Glomerular visceral epithelial cell (primary cell): ENCODE data around the gene BBX.
A peak's percentile ranks its signal among the peaks of the same experiment; 100 is the strongest.

Experiments used
- DNase-seq: peaks from one replicate; pipeline ENCODE4 v3.0.0-alpha.2; 2016; ENCODE audit errors: extremely low spot score

Gene BBX

GRCh38 chr3:107837895-107838612 is 315.3 kb downstream of the BBX start:
- DNase-seq: no peak

DNA sequence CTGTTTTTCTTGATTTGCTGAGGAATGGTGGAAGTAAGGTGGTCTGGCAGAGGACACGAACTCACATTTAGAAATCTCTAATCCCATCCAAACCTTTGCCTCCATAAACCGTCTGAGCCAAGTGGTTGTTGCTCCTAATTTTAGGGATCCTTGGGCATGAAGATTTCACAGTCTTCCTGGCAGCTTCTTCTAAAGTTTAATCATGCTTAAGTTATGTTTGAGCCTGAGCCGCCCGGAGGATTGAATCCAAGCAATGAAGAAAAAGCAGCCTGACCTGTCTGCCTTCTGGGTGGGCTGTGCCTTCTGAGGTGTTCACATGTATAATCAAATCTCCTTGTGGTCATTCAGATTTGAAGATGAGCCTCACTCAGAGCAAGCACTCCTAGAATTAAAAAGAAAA is 319.1 kb downstream of the BBX start:
- DNase-seq: no peak

DNA sequence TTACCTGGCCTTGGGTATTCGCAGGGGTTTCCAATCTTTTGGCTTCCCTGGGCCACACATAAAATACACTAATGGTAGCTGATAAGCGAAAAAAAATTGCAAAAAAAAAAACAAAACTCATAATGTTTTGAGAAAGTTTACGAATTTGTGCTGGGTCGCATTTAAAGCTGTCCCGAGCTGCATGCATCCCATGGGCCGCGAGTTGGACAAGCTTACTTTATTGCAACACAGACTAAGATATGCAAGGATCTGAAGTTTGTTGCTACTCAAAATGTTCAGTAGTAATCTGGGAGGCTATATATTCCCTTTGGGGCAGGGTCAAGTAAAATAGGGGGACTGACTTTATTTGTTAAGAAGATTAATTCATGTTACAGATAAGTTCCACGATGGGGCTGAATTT is 320.2 kb downstream of the BBX start:
- DNase-seq: no peak

DNA sequence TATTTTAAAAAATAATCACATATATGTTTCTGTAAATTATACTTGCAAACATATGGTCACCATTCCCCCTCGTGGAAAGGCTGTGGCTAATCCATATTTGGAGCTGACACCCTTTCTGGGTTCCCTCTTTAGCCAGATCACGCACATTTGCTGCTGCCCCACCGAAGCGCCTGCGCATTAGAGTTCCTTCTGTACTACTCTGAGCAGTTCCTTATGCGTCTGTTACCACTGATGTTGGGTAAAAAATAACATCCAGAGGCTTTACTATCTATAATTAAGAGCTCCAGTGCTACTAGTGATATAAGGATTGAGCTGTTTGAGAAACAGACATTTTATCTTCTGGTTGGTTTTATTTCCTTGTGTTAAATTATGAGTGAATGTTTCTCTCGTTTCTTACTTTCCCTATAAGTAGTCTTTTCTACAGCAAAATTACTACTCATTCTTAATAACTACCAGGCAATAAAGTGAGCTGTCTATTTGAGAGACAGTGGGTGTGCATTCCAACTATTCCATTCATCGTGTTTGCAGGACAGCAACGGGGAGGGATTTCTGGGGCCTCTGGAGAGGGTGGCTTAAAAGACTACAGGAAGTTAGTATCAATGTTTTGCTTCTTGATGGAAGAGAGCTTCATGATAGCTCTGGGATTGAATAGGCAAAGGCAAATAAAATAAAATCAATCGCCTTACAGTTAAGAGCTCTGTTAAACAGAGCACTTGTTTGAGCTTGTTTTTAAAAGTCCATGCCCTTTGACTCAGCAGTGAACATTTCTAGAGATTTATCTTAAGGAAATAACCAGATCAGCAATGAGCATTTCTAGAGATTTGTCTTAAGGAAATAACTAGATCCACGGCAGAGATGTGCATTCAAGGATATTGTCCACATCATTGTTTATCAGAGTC is 322.9 kb downstream of the BBX start:
- no peak for DNase-seq

GRCh38 chr3:107846279-107846852 is 323.6 kb downstream of the BBX start:
- DNase-seq: peak; percentile 66

- DNase-seq: peak; percentile 13
Observed at GRCh38 chr3:107847791-107848190, 325.0 kb downstream of the BBX start.

GRCh38 chr3:107848351-107848915 is 325.7 kb downstream of the BBX start:
- DNase-seq: no peak

GRCh38 chr3:107850681-107851080 is 327.9 kb downstream of the BBX start:
- DNase-seq: no peak

DNA sequence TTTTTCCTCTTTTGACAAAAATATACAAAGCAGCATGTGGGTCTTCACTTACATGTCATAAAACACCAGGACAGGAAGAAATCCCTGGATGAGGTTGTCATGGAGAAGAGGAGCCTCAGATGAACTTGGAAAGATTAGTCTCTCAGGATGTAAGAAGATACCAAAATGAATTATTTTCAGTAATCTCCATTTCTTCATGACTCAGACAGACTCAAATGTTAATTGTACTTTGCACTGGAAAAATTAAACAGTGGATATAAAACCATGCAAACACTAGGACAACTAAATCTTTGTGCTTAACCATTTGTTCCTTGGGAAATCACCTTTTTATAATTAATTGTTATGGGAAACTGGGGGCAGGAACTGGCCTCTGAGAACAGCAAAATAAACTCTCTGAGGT is 331.1 kb downstream of the BBX start:
- DNase-seq: no peak

GRCh38 chr3:107854733-107855132 is 332.0 kb downstream of the BBX start:
- DNase-seq: no peak

DNA sequence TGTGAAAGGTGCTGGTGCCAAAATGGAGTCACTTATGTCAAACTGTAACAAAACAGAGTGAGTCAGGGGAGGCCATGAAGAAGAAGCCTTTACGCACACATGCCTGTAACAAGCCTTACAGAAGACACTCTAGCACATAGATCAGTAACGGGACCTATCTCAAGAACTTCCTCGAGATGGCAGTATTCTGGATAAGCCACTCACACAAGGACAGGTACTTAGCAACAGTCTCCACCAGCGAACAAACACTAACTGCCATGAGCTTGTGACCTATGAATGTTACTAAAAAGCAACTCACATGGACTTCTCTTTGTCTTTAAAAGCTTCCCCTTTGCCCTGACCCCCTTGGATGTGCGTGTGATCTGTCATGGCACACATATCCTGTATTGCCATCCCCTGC is 332.9 kb downstream of the BBX start:
- DNase-seq: no peak

DNA sequence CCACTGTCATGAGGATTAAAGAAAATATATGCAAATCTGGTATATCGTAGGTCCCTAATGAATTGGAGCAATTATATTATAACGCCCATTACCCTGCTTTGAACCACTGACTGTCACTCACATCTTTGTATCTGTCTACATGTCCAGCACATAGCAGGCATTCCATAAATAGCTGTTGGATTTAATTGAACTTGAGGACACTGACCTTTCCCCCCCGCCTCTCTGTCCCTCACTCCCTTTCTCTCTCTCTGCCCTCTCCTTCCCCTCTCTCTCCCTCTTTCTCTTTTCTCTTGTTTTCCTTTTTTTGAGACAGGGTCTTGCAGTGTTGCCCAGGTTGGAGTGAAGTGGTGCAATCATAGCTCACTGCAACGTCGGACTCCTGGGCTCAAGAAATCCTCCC is 335.1 kb downstream of the BBX start:
- no peak for DNase-seq

- DNase-seq: no peak
Observed at GRCh38 chr3:107858876-107859275, 336.1 kb downstream of the BBX start.
